ENCODE measurements around the gene TSPAN14.

GRCh38 chr10:80532571-80532970 is 78.5 kb downstream of the TSPAN14 start:
- TF ChIP-seq CTCF (IDR thresholded peaks at IDR 0.05; ENCODE audit: low read length) (no peak), EZH2 (optimal IDR thresholded peaks at IDR 0.05; ENCODE audit: low read depth, low read length) (no peak), EZH2phosphoT487 (IDR thresholded peaks at IDR 0.05; ENCODE audit: low read length) (no peak)

Data from MM.1S (cell line).